ENCODE measurements around the gene VWA1.
"Not testable (repeated sequence)": the region's sequence is repeated elsewhere in the genome, so short reads cannot be mapped to it uniquely, and the experiment has no call there.

VWA1 gene

DNA sequence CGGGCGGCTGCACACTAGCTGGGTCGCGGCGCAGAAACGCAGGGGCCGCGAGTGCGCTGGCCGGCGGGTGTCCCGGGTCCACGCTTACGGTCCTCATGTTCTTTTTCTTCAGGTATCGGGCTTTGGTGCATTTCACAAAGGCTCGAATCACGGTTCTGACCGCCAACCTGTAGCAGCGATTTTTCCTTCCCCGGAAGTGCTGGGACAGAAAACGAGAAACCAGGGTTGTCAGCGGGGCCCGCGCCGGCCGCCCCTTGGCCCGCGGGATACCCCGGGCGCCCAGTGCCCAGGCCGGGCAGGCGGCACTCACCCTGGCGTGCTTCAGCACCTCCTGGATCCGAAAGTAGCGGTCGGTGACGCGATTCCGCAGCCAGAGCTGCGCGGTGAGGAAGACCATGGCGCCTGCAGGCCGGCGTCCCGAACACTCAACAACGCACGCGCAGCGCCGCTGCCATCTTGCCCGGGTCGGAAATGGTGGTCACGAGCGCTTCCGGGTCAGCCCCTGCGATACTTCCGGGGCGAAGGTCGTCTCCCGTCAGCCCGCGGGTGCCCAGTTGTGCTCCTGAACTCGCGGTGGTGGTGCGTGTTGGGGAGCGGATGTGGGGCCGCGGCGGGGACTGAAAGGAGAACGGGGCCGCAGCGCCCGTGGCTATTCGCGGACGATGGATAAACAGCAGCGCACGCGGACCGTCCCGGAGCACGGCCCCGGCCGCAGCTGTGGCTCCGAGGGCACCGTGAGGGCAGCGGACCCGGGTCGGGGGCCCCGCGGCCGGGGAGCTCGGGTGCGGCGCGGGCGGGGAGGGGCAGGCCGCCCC lies 28.5 kb upstream of the VWA1 start, which contains the start of gene MRPL20:
Gene MRPL20 (minus strand): TSS at position 473 of the 815 bp plus-strand sequence. CDS start 76 bp downstream, at position 397.
- H3K4me1 ChIP-seq (ENCODE audit: control insufficient read depth, insufficient read depth, low read length), result peaks cover 20% of the 10 kb centered on the region
- peak within 1 kb of the TSS; percentile 96 for H3K4me3 ChIP-seq (ENCODE audit: low read length)
- H3K9ac ChIP-seq (ENCODE audit: low read length), result peak within 1 kb of the TSS; percentile 98
- peaks cover 32% of the 10 kb centered on the region for H3K36me3 ChIP-seq (ENCODE audit: control insufficient read depth, insufficient read depth, low read length, severe bottlenecking)
- no peaks in the 10 kb centered on the region for H3K9me3 ChIP-seq (ENCODE audit: control insufficient read depth, low read length)
- DNase-seq (ENCODE audit: low read depth), result peak; percentile 97
- no peaks in the 10 kb centered on the region for H3K27me3 ChIP-seq (replicated peaks; ENCODE audit: control insufficient read depth, insufficient read depth, low read length)

DNA sequence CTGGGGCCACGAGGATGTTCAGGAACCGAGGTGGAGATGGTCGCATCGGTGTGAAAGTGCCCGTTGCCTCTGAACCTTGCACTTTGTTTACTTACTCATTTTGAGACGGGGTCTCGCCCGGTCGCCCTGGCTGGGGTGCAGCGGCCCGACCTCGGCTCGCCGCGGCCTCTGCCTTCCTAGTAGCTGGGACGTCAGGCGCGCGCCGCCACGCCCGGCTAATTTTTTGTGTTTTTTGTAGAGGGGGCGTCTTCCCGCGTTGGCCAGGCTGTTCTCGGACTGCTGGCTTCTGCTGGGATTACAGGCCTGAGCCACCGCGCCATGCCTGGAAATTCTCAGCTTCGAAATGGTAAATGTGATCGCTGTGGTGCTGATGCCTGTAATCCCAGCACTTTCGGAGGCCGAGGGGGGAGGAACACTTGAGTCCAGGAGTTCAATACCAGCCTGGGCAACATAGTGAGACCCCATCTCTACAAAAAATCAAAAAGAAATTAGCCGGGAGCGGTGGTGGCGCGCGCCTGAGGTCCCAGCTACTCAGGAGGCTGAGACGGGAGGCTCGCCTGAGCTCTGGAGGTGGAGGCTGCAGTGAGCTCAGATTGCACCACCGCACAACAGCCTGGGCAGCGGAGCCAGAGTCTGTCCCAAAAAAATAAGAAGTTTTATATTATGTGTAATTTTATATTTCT lies 27.7 kb upstream of the VWA1 start:
- peaks cover 20% of the 10 kb centered on the region for H3K4me1 ChIP-seq (ENCODE audit: control insufficient read depth, insufficient read depth, low read length)
- H3K4me3 ChIP-seq (ENCODE audit: low read length), result peak overlapping the region; percentile 96
- peak overlapping the region; percentile 98 for H3K9ac ChIP-seq (ENCODE audit: low read length)
- H3K36me3 ChIP-seq (ENCODE audit: control insufficient read depth, insufficient read depth, low read length, severe bottlenecking), result peaks cover 25% of the 10 kb centered on the region
- H3K9me3 ChIP-seq (ENCODE audit: control insufficient read depth, low read length), result no peaks in the 10 kb centered on the region
- peak; percentile 72 for DNase-seq (ENCODE audit: low read depth)
- no peaks in the 10 kb centered on the region for H3K27me3 ChIP-seq (replicated peaks; ENCODE audit: control insufficient read depth, insufficient read depth, low read length)

DNA sequence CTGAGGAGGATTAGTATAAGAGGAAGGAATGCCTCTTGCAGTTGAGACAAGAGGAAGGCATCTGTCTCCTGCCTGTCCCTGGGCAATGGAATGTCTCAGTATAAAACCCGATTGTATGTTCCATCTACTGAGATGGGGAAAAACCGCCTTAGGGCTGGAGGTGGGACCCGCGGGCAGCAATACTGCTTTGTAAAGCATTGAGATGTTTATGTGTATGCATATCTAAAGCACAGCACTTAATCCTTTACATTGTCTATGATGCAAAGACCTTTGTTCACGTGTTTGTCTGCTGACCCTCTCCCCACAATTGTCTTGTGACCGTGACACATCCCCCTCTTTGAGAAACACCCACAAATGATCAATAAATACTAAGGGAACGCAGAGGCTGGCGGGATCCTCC lies 25.3 kb upstream of the VWA1 start:
- not testable (repeated sequence) for H3K4me3 ChIP-seq (ENCODE audit: low read length); H3K9ac ChIP-seq (ENCODE audit: low read length); DNase-seq (ENCODE audit: low read depth); H3K36me3 ChIP-seq (ENCODE audit: control insufficient read depth, insufficient read depth, low read length, severe bottlenecking); H3K9me3 ChIP-seq (ENCODE audit: control insufficient read depth, low read length); H3K27me3 ChIP-seq (replicated peaks; ENCODE audit: control insufficient read depth, insufficient read depth, low read length)
- H3K4me1 ChIP-seq (ENCODE audit: control insufficient read depth, insufficient read depth, low read length), result peaks cover 19% of the 10 kb centered on the region

DNA sequence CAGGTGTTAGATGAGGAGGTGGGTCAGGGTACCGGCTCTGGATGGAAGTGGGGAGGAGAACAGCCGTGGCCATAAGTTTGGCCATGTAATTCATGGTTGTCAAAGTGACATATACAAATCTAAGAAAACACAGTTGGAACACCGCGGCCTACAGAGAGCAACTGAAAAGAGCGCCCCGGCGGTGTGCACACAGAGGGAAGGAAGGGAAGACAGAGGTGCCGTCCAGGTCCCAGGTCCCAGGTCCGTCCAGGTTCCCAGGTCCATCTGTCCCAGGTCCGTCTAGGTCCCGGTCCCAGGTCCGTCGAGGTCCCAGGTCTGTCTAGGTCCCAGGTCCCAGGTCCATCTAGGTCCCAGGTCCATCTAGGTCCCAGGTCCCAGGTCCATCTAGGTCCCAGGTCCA lies 23.9 kb upstream of the VWA1 start:
- H3K4me1 ChIP-seq (ENCODE audit: control insufficient read depth, insufficient read depth, low read length), result peaks cover 8% of the 10 kb centered on the region
- H3K4me3 ChIP-seq (ENCODE audit: low read length), result no peak overlapping the region
- H3K36me3 ChIP-seq (ENCODE audit: control insufficient read depth, insufficient read depth, low read length, severe bottlenecking), result no peaks in the 10 kb centered on the region
- DNase-seq (ENCODE audit: low read depth), result no peak
- no peaks in the 10 kb centered on the region for H3K9me3 ChIP-seq (ENCODE audit: control insufficient read depth, low read length)
- H3K9ac ChIP-seq (ENCODE audit: low read length), result no peak overlapping the region
- H3K27me3 ChIP-seq (replicated peaks; ENCODE audit: control insufficient read depth, insufficient read depth, low read length), result no peaks in the 10 kb centered on the region

DNA sequence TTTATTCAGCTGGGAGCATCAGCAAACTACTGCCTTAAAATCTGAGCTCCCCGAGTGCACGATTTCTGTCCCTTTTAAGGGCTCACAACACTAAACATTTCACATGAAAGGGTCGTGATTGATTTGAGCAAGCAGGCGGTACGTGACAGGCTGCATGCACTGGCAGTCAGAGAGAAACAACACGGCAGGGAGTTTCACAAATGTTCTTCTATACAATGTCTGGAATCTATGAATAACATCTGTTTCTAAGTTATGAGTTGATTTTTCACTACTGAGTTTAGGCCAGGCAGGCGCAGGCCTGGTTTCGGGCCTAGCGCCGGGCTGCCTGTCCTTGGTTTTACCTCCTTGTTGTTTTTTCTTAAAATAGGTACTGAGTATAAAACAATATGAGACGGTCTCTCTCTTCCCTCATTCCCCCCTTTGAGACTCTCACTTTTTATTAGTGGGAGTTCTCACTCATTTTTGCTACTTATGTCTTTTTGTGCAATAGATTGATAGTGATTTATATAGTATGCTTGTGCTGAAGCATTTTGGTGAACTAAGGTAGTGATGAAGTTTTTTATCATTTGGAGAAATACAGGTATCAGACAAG lies 23.1 kb upstream of the VWA1 start:
- H3K9me3 ChIP-seq (ENCODE audit: control insufficient read depth, low read length); H3K27me3 ChIP-seq (replicated peaks; ENCODE audit: control insufficient read depth, insufficient read depth, low read length); H3K4me1 ChIP-seq (ENCODE audit: control insufficient read depth, insufficient read depth, low read length); H3K9ac ChIP-seq (ENCODE audit: low read length); H3K4me3 ChIP-seq (ENCODE audit: low read length); DNase-seq (ENCODE audit: low read depth); H3K36me3 ChIP-seq (ENCODE audit: control insufficient read depth, insufficient read depth, low read length, severe bottlenecking): not testable (repeated sequence)

DNA sequence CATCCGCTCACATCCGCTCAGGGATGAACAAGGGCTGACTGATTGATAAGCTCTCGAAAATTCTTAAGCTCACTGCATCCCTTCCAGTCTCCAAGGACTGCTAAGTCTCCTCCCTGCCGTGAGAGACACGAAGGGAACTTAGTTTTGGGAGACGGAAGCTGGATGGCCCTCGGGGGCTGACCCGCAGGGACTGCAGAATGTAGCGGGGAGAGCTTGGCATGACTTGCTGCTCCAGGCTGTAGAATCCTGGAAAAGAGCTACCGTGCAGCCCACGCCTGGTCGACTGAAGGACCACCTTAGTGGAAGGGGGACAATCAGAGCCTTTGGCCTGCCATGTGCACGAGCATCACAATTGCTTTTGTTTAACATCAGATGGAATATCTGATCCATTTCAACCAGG lies 19.7 kb upstream of the VWA1 start:
- Histone ChIP-seq H3K4me3 (ENCODE audit: low read length) (no peak overlapping the region), H3K9me3 (ENCODE audit: control insufficient read depth, low read length) (no peaks in the 10 kb centered on the region), H3K27me3 (replicated peaks; ENCODE audit: control insufficient read depth, insufficient read depth, low read length) (no peaks in the 10 kb centered on the region), H3K9ac (ENCODE audit: low read length) (no peak overlapping the region), H3K4me1 (ENCODE audit: control insufficient read depth, insufficient read depth, low read length) (no peaks in the 10 kb centered on the region), H3K36me3 (ENCODE audit: control insufficient read depth, insufficient read depth, low read length, severe bottlenecking) (no peaks in the 10 kb centered on the region)
- no peak for DNase-seq (ENCODE audit: low read depth)

DNA sequence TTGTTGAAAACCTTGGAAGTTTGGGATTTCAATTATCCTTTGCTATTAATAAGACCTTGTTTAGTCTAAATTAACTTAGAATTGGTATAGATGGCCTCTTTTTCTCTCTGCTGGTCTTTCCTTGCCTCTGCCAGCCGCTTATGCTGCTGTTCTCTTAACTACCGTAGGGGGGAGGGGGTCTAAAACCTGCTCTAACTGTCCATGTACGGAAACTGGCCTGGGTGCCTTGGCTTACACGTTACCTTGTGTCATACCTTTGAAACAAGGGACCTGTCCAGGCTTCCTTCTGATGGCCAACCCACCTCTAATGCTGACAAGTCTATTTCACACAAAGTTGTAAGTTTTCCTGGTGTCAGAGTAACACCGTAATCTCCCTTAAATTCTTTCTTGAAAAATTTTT lies 18.1 kb upstream of the VWA1 start:
- not testable (repeated sequence) for H3K9ac ChIP-seq (ENCODE audit: low read length); H3K36me3 ChIP-seq (ENCODE audit: control insufficient read depth, insufficient read depth, low read length, severe bottlenecking); DNase-seq (ENCODE audit: low read depth); H3K4me1 ChIP-seq (ENCODE audit: control insufficient read depth, insufficient read depth, low read length); H3K9me3 ChIP-seq (ENCODE audit: control insufficient read depth, low read length); H3K4me3 ChIP-seq (ENCODE audit: low read length); H3K27me3 ChIP-seq (replicated peaks; ENCODE audit: control insufficient read depth, insufficient read depth, low read length)

DNA sequence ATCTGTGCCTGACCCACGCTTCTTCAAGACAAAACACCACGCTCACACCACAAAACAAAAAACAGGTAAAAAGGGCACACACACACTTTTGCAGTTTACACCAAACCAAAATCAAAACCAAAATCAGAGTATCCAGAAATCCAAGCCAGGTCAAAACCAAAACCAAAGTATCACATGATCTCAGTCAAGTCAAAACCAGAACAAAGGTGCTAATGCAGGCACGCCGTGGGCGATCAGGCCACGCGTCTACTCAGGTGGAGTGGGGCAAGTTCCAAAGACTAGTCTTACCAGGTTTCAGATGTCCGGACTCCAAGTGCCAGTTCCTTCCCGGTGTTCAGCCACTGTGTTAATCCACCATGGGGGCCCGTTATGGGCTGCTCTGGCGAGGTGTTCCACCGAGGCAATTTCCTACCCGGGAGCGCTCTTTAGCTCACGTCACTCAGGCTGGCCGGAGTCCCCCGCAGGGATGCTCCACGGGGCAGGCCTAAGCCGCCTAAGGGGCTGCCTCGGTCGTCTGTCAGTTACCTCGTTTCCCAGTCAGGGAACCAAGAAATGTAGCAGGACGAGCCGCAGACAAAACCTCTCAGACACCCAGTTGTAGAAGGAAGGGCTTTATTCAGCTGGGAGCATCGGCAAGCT lies 17.5 kb upstream of the VWA1 start:
- H3K9me3 ChIP-seq (ENCODE audit: control insufficient read depth, low read length); H3K27me3 ChIP-seq (replicated peaks; ENCODE audit: control insufficient read depth, insufficient read depth, low read length); H3K4me3 ChIP-seq (ENCODE audit: low read length); H3K36me3 ChIP-seq (ENCODE audit: control insufficient read depth, insufficient read depth, low read length, severe bottlenecking); DNase-seq (ENCODE audit: low read depth); H3K4me1 ChIP-seq (ENCODE audit: control insufficient read depth, insufficient read depth, low read length); H3K9ac ChIP-seq (ENCODE audit: low read length): not testable (repeated sequence)

DNA sequence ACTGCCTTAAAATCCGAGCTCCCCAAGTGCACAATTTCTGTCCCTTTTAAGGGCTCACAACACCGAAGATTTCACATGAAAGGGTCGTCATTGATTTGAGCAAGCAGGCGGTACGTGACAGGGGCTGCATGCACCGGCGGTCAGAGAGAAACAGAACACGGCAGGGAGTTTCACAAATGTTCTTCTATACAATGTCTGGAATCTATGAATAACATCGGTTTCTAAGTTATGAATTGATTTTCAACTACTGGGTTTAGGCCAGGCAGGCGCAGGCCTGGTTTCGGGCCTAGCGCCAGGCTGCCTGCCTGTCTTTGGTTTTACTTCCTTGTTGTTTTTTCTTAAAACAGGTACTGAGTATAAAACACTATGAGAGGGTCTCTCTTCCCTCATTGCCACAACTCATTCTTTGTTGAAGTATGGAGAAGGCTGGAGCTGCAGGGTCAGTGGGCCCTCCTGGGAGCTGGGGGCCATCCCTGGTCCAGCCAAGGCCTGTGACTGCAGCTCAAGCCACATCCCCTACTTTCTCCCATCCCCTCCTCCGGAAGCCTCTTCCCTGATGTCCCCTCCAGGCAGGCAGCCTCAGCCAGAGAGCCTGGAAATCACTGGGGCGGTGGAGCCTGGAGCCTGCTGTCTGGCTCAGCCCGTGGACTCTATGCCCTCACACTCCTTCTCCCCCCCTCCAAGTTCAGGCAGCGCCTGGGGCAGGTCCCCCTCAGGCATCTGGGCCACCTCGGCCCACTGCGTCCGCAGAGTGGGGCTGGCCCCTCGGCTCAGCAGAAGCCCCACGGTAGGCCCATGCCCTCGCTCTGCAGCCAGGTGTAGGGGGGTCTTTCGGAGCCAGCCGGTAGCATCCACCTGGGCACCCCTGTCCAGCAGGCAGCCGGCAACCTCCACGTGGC lies 16.8 kb upstream of the VWA1 start:
- H3K4me3 ChIP-seq (ENCODE audit: low read length), result no peak overlapping the region
- no peaks in the 10 kb centered on the region for H3K4me1 ChIP-seq (ENCODE audit: control insufficient read depth, insufficient read depth, low read length)
- no peaks in the 10 kb centered on the region for H3K9me3 ChIP-seq (ENCODE audit: control insufficient read depth, low read length)
- H3K9ac ChIP-seq (ENCODE audit: low read length), result no peak overlapping the region
- H3K36me3 ChIP-seq (ENCODE audit: control insufficient read depth, insufficient read depth, low read length, severe bottlenecking), result no peaks in the 10 kb centered on the region
- H3K27me3 ChIP-seq (replicated peaks; ENCODE audit: control insufficient read depth, insufficient read depth, low read length), result no peaks in the 10 kb centered on the region
- no peak for DNase-seq (ENCODE audit: low read depth)

DNA sequence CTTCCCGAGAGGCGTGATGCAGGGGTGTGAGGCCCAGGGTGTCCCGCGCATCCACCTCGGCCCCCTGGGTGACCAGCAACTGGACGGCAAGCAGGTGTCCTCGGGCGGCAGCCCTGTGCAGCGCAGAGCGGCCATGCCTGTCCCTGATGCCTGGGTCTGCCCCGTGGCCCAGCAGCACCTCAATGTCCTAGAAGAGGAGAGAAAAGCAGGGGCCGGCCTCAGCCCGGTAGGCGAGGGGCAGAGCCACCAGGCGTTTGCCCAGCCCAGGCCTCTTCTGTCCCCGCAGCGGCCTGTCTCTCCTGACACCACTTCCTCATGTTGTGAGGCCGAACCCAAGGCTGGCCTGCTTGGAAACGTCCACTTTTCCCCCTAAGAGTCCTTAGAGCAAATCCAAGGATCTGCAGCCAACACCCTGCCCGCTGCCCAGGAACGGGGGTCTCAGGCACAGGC lies 16.1 kb upstream of the VWA1 start:
- H3K4me1 ChIP-seq (ENCODE audit: control insufficient read depth, insufficient read depth, low read length), result no peaks in the 10 kb centered on the region
- no peaks in the 10 kb centered on the region for H3K36me3 ChIP-seq (ENCODE audit: control insufficient read depth, insufficient read depth, low read length, severe bottlenecking)
- no peaks in the 10 kb centered on the region for H3K9me3 ChIP-seq (ENCODE audit: control insufficient read depth, low read length)
- peak overlapping the region; percentile 64 for H3K9ac ChIP-seq (ENCODE audit: low read length)
- no peak for DNase-seq (ENCODE audit: low read depth)
- no peaks in the 10 kb centered on the region for H3K27me3 ChIP-seq (replicated peaks; ENCODE audit: control insufficient read depth, insufficient read depth, low read length)
- peak overlapping the region; percentile 41 for H3K4me3 ChIP-seq (ENCODE audit: low read length)
